Measurements from ENCODE around the gene CD40. TPM values are rescaled to one million over a fixed set of nuclear protein-coding genes. Genes with fewer than 3 reads are reported as not detected.

The CD40 gene
- total RNA-seq, 1 donor from 2014 or later: 1.6 TPM

- Mint-ChIP-seq H3K9me3 (ENCODE audit: unreplicated experiment) (no peaks in the 10 kb centered on the region), H3K4me1 (ENCODE audit: unreplicated experiment) (peaks cover 2% of the 10 kb centered on the region), H3K36me3 (ENCODE audit: unreplicated experiment) (no peaks in the 10 kb centered on the region), H3K27ac (ENCODE audit: unreplicated experiment) (no peak overlapping the region), H3K4me3 (ENCODE audit: unreplicated experiment) (no peak overlapping the region), H3K27me3 (ENCODE audit: unreplicated experiment) (peaks cover 45% of the 10 kb centered on the region)
- TF ChIP-seq, protein P1, sequence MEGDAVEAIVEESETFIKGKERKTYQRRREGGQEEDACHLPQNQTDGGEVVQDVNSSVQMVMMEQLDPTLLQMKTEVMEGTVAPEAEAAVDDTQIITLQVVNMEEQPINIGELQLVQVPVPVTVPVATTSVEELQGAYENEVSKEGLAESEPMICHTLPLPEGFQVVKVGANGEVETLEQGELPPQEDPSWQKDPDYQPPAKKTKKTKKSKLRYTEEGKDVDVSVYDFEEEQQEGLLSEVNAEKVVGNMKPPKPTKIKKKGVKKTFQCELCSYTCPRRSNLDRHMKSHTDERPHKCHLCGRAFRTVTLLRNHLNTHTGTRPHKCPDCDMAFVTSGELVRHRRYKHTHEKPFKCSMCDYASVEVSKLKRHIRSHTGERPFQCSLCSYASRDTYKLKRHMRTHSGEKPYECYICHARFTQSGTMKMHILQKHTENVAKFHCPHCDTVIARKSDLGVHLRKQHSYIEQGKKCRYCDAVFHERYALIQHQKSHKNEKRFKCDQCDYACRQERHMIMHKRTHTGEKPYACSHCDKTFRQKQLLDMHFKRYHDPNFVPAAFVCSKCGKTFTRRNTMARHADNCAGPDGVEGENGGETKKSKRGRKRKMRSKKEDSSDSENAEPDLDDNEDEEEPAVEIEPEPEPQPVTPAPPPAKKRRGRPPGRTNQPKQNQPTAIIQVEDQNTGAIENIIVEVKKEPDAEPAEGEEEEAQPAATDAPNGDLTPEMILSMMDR (IDR thresholded peaks at IDR 0.05): no peak
- DNase-seq (ENCODE audit: extremely low spot score, unreplicated experiment): no peak
Measured at GRCh38 chr20:46176739-46177378, 58.7 kb downstream of the CD40 start.

DNA sequence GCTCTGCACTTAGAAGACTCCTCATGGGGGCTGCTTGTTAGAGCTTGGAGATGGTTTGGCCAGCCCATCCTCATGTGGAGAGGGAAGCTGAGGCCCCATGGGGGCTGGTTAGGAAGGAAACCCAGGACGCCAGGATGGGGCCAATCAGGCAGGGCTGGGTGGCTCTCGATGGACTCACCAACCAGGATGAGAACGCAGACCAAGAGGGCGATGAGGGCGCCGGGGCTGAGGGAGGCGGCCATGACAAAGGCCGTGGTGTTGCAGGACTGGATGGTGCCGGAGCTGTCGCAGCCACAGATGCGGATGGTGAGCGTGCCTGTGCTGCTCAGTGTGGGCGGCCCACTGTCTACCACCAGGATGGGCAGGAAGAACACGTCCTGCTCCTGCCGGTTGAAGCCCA is 59.7 kb downstream of the CD40 start:
- no peak overlapping the region for H3K4me3 Mint-ChIP-seq (ENCODE audit: unreplicated experiment)
- peaks cover 37% of the 10 kb centered on the region for H3K27me3 Mint-ChIP-seq (ENCODE audit: unreplicated experiment)
- TF ChIP-seq, protein P1 (IDR thresholded peaks at IDR 0.05): no peak
- H3K4me1 Mint-ChIP-seq (ENCODE audit: unreplicated experiment): peaks cover 2% of the 10 kb centered on the region
- H3K9me3 Mint-ChIP-seq (ENCODE audit: unreplicated experiment): no peaks in the 10 kb centered on the region
- H3K36me3 Mint-ChIP-seq (ENCODE audit: unreplicated experiment): no peaks in the 10 kb centered on the region
- DNase-seq (ENCODE audit: extremely low spot score, unreplicated experiment): no peak
- H3K27ac Mint-ChIP-seq (ENCODE audit: unreplicated experiment): no peak overlapping the region

DNA sequence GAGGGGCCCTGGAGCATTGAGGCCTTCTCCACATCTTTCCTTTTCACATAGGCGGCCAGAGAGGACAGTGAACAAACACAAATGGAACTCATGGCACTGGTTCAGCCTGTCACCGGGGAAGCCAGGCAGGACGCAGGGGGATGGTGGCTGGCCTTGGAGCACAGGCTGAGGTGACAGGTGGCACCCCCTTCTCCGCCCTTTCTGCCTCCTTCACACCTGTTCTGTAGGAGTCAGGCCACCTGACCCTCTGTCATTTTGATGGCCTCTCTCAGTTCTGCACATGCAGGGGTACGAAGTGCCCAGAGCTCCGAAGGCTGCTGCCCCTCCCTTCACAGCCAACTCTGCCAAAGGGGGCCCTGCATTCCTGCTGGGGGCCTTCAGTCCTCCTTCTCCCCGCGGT is 60.8 kb downstream of the CD40 start:
- TF ChIP-seq, protein P1 (IDR thresholded peaks at IDR 0.05): no peak

More for the DNA sequence above, 60.8 kb downstream of the CD40 start:
- DNase-seq (ENCODE audit: extremely low spot score, unreplicated experiment): no peak
- Mint-ChIP-seq H3K4me1 (ENCODE audit: unreplicated experiment) (peaks cover 2% of the 10 kb centered on the region), H3K4me3 (ENCODE audit: unreplicated experiment) (no peak overlapping the region), H3K27ac (ENCODE audit: unreplicated experiment) (no peak overlapping the region), H3K27me3 (ENCODE audit: unreplicated experiment) (peaks cover 28% of the 10 kb centered on the region), H3K9me3 (ENCODE audit: unreplicated experiment) (no peaks in the 10 kb centered on the region), H3K36me3 (ENCODE audit: unreplicated experiment) (no peaks in the 10 kb centered on the region)

Other genes with a start within 250 kb of the CD40 start
- gene ZSWIM1, start 237.1 kb upstream of the CD40 start, total RNA-seq: 12.6 and 13.3 TPM in 2 replicates
- gene SPATA25, start 230.7 kb upstream of the CD40 start, total RNA-seq: 2.9 TPM in 2 replicates
- 7.3 and 7.4 TPM in 2 replicates for gene NEURL2, start 227.1 kb upstream of the CD40 start, total RNA-seq
- gene CTSA, start 227.0 kb upstream of the CD40 start, total RNA-seq: 310 and 318 TPM in 2 replicates
- gene PLTP, start 206.2 kb upstream of the CD40 start, total RNA-seq: 195 and 211 TPM in 2 replicates
- 34.6 and 42.1 TPM in 2 replicates for gene PCIF1, start 183.6 kb upstream of the CD40 start, total RNA-seq
- gene ZNF335, start 146.1 kb upstream of the CD40 start, total RNA-seq: 23.9 and 24.6 TPM in 2 replicates
- not detected in 2 replicates for gene MMP9, start 109.4 kb upstream of the CD40 start, total RNA-seq
- 1.7 TPM in 1 of 2 replicates, not detected in the other for gene SLC12A5, start 89.1 kb upstream of the CD40 start, total RNA-seq
- 29.8 and 39.0 TPM in 2 replicates for gene NCOA5, start 28.4 kb upstream of the CD40 start, total RNA-seq
- gene CDH22, start 190.2 kb downstream of the CD40 start, total RNA-seq: not detected in 2 replicates